ENCODE data around the gene HEXIM1. TPM values are rescaled to one million over a fixed set of nuclear protein-coding genes. Genes with fewer than 3 reads are reported as not detected.
"Not testable (repeated sequence)": the region's sequence is repeated elsewhere in the genome, so short reads cannot be mapped to it uniquely, and the experiment has no call there.

Gene HEXIM1
- total RNA-seq, 1 donor from 2014 or later = 29.5 TPM

GRCh38 chr17:45119964-45120363 is 28.3 kb upstream of the HEXIM1 start:
- Mint-ChIP-seq H3K4me3 (no peak overlapping the region), H3K4me1 (peaks cover 10% of the 10 kb centered on the region), H3K27ac (ENCODE audit: unreplicated experiment) (no peak overlapping the region), H3K27me3 (ENCODE audit: low read depth) (no peaks in the 10 kb centered on the region), H3K36me3 (ENCODE audit: low read depth) (no peaks in the 10 kb centered on the region), H3K9me3 (no peaks in the 10 kb centered on the region)
- DNase-seq (ENCODE audit: low read depth, low spot score) = no peak
- no peak for TF ChIP-seq CTCF (conservative IDR thresholded peaks at IDR 0.05)

GRCh38 chr17:45120558-45120957 is 27.7 kb upstream of the HEXIM1 start:
- Mint-ChIP-seq H3K9me3 (no peaks in the 10 kb centered on the region), H3K36me3 (ENCODE audit: low read depth) (no peaks in the 10 kb centered on the region), H3K4me1 (peaks cover 10% of the 10 kb centered on the region), H3K27ac (ENCODE audit: unreplicated experiment) (no peak overlapping the region), H3K4me3 (no peak overlapping the region), H3K27me3 (ENCODE audit: low read depth) (no peaks in the 10 kb centered on the region)
- no peak for TF ChIP-seq CTCF (conservative IDR thresholded peaks at IDR 0.05)
- no peak for DNase-seq (ENCODE audit: low read depth, low spot score)

- DNase-seq (ENCODE audit: low read depth, low spot score) = no peak
- TF ChIP-seq CTCF (conservative IDR thresholded peaks at IDR 0.05) = no peak
- Mint-ChIP-seq H3K27ac (ENCODE audit: unreplicated experiment) (no peak overlapping the region), H3K4me3 (no peak overlapping the region), H3K27me3 (ENCODE audit: low read depth) (no peaks in the 10 kb centered on the region), H3K4me1 (peaks cover 10% of the 10 kb centered on the region), H3K9me3 (no peaks in the 10 kb centered on the region), H3K36me3 (ENCODE audit: low read depth) (no peaks in the 10 kb centered on the region)
Observed at GRCh38 chr17:45121055-45121454, 27.2 kb upstream of the HEXIM1 start.

- no peak for TF ChIP-seq CTCF (conservative IDR thresholded peaks at IDR 0.05)
- Mint-ChIP-seq H3K36me3 (ENCODE audit: low read depth) (no peaks in the 10 kb centered on the region), H3K27me3 (ENCODE audit: low read depth) (no peaks in the 10 kb centered on the region), H3K27ac (ENCODE audit: unreplicated experiment) (peak overlapping the region; percentile 16), H3K9me3 (no peaks in the 10 kb centered on the region), H3K4me3 (no peak overlapping the region), H3K4me1 (peaks cover 16% of the 10 kb centered on the region)
- DNase-seq (ENCODE audit: low read depth, low spot score) = no peak
Observed at GRCh38 chr17:45123076-45123770, 25.1 kb upstream of the HEXIM1 start.

GRCh38 chr17:45123930-45124796 is 24.1 kb upstream of the HEXIM1 start:
- no peak overlapping the region for H3K4me3 Mint-ChIP-seq
- H3K27me3 Mint-ChIP-seq (ENCODE audit: low read depth) = no peaks in the 10 kb centered on the region
- no peaks in the 10 kb centered on the region for H3K9me3 Mint-ChIP-seq
- H3K4me1 Mint-ChIP-seq = peaks cover 16% of the 10 kb centered on the region
- H3K36me3 Mint-ChIP-seq (ENCODE audit: low read depth) = no peaks in the 10 kb centered on the region
- no peak for DNase-seq (ENCODE audit: low read depth, low spot score)
- TF ChIP-seq CTCF (conservative IDR thresholded peaks at IDR 0.05) = no peak
- H3K27ac Mint-ChIP-seq (ENCODE audit: unreplicated experiment) = no peak overlapping the region

GRCh38 chr17:45124797-45125122 is 23.5 kb upstream of the HEXIM1 start:
- H3K36me3 Mint-ChIP-seq (ENCODE audit: low read depth); H3K27me3 Mint-ChIP-seq (ENCODE audit: low read depth); H3K9me3 Mint-ChIP-seq; DNase-seq (ENCODE audit: low read depth, low spot score); H3K27ac Mint-ChIP-seq (ENCODE audit: unreplicated experiment); H3K4me3 Mint-ChIP-seq: not testable (repeated sequence)
- peaks cover 16% of the 10 kb centered on the region for H3K4me1 Mint-ChIP-seq
